SK-N-SH treated with all-trans-retinoic acid at 6 μM for 48 hours (cell line): Measurements from ENCODE around the gene FBXO8.

ENCODE experiments used
- ARNTL ChIP-seq: fragments of 450-650 bp; formaldehyde crosslinking; IDR thresholded peaks from 2 replicates; pipeline ENCODE4 v1.5.0; 2020; ENCODE audit warnings: low read depth, mild to moderate bottlenecking, moderate library complexity, borderline replicate concordance
- CSDC2 ChIP-seq: fragments of 250-450 bp; sonication (Bioruptor Pico); IDR thresholded peaks from 2 replicates; pipeline ENCODE4 v1.5.0; 2020; ENCODE audit warnings: mild to moderate bottlenecking, moderate library complexity
- GLIS3 ChIP-seq: fragments of 250-450 bp; sonication (Bioruptor Pico); IDR thresholded peaks from 2 replicates; pipeline ENCODE4 v1.5.0; 2020; ENCODE audit warnings: mild to moderate bottlenecking, moderate library complexity
- OSR1 ChIP-seq: fragments of 250-450 bp; sonication (Bioruptor Pico); IDR thresholded peaks from 2 replicates; pipeline ENCODE4 v1.8.0; 2022; ENCODE audit warnings: moderate library complexity, mild to moderate bottlenecking, inconsistent platforms
- PPARA ChIP-seq: fragments of 250-450 bp; sonication (Bioruptor Pico); IDR thresholded peaks from 2 replicates; pipeline ENCODE4 v1.5.0; 2020; ENCODE audit warnings: mild to moderate bottlenecking, borderline replicate concordance
- RARB ChIP-seq: fragments of 250-450 bp; sonication (Bioruptor Pico); IDR thresholded peaks from 2 replicates; pipeline ENCODE4 v1.8.0; 2021; ENCODE audit warnings: mild to moderate bottlenecking, moderate library complexity
- TOX ChIP-seq: fragments of 250-450 bp; sonication (Bioruptor Pico); IDR thresholded peaks from 2 replicates; pipeline ENCODE4 v1.8.0; 2021; ENCODE audit warnings: mild to moderate bottlenecking, moderate library complexity, borderline replicate concordance
- ZNF8 ChIP-seq: fragments of 450-650 bp; formaldehyde crosslinking; IDR thresholded peaks from 2 replicates; pipeline ENCODE4 v1.5.0; 2020; ENCODE audit warnings: mild to moderate bottlenecking, moderate library complexity
- TF ChIP-seq, protein P1 (sequence below): fragments of 250-450 bp; sonication (Bioruptor Pico); IDR thresholded peaks from 2 replicates; pipeline ENCODE4 v1.8.0; 2020; ENCODE audit warnings: mild to moderate bottlenecking, moderate library complexity, borderline replicate concordance
- TF ChIP-seq, protein P2 (sequence below): fragments of 250-450 bp; sonication (Bioruptor Pico); IDR thresholded peaks from 2 replicates; pipeline ENCODE4 v1.5.1; 2021; ENCODE audit warnings: mild to moderate bottlenecking, moderate library complexity
- TF ChIP-seq, protein P3 (sequence below): fragments of 250-450 bp; sonication (Bioruptor Pico); IDR thresholded peaks from 2 replicates; pipeline ENCODE4 v1.5.1; 2020; ENCODE audit warnings: low read depth, mild to moderate bottlenecking, moderate library complexity
- TF ChIP-seq, protein P4 (sequence below): fragments of 250-450 bp; sonication (Bioruptor Pico); IDR thresholded peaks from 2 replicates; pipeline ENCODE4 v1.5.0; 2020; ENCODE audit warnings: mild to moderate bottlenecking, moderate library complexity

DNA sequence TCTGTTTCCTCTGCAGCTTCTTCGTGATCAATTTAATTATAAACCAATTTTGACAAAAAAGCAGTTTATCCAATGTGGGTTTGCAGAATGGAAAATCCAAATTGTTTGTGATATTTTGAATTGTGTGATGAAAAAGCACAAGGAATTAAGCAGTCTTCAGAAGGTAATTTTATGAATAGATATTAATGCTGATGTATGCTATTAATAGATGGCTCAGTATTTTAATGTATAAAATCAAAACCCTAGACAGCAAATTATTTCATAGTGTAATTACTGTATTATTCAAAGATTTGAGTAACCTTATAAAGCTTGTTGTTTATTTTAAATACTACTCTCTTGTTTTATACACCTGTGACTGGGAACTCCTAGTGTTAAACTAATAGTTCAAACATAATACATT is 20.2 kb upstream of the FBXO8 start:
- TF ChIP-seq, protein P1, sequence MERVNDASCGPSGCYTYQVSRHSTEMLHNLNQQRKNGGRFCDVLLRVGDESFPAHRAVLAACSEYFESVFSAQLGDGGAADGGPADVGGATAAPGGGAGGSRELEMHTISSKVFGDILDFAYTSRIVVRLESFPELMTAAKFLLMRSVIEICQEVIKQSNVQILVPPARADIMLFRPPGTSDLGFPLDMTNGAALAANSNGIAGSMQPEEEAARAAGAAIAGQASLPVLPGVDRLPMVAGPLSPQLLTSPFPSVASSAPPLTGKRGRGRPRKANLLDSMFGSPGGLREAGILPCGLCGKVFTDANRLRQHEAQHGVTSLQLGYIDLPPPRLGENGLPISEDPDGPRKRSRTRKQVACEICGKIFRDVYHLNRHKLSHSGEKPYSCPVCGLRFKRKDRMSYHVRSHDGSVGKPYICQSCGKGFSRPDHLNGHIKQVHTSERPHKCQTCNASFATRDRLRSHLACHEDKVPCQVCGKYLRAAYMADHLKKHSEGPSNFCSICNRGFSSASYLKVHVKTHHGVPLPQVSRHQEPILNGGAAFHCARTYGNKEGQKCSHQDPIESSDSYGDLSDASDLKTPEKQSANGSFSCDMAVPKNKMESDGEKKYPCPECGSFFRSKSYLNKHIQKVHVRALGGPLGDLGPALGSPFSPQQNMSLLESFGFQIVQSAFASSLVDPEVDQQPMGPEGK (CRISPR knock-in tag) = no peak
- no peak for TF ChIP-seq TOX (CRISPR knock-in tag)
- no peak for TF ChIP-seq ARNTL (CRISPR knock-in tag)
- TF ChIP-seq RARB (CRISPR knock-in tag) = no peak
- no peak for TF ChIP-seq CSDC2
- TF ChIP-seq, protein P2, sequence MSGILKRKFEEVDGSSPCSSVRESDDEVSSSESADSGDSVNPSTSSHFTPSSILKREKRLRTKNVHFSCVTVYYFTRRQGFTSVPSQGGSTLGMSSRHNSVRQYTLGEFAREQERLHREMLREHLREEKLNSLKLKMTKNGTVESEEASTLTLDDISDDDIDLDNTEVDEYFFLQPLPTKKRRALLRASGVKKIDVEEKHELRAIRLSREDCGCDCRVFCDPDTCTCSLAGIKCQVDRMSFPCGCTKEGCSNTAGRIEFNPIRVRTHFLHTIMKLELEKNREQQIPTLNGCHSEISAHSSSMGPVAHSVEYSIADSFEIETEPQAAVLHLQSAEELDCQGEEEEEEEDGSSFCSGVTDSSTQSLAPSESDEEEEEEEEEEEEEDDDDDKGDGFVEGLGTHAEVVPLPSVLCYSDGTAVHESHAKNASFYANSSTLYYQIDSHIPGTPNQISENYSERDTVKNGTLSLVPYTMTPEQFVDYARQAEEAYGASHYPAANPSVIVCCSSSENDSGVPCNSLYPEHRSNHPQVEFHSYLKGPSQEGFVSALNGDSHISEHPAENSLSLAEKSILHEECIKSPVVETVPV = no peak
- no peak for TF ChIP-seq ZNF8
- TF ChIP-seq, protein P3, sequence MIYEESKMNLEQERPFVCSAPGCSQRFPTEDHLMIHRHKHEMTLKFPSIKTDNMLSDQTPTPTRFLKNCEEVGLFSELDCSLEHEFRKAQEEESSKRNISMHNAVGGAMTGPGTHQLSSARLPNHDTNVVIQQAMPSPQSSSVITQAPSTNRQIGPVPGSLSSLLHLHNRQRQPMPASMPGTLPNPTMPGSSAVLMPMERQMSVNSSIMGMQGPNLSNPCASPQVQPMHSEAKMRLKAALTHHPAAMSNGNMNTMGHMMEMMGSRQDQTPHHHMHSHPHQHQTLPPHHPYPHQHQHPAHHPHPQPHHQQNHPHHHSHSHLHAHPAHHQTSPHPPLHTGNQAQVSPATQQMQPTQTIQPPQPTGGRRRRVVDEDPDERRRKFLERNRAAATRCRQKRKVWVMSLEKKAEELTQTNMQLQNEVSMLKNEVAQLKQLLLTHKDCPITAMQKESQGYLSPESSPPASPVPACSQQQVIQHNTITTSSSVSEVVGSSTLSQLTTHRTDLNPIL = no peak
- no peak for TF ChIP-seq GLIS3 (CRISPR knock-in tag)
- TF ChIP-seq, protein P4, sequence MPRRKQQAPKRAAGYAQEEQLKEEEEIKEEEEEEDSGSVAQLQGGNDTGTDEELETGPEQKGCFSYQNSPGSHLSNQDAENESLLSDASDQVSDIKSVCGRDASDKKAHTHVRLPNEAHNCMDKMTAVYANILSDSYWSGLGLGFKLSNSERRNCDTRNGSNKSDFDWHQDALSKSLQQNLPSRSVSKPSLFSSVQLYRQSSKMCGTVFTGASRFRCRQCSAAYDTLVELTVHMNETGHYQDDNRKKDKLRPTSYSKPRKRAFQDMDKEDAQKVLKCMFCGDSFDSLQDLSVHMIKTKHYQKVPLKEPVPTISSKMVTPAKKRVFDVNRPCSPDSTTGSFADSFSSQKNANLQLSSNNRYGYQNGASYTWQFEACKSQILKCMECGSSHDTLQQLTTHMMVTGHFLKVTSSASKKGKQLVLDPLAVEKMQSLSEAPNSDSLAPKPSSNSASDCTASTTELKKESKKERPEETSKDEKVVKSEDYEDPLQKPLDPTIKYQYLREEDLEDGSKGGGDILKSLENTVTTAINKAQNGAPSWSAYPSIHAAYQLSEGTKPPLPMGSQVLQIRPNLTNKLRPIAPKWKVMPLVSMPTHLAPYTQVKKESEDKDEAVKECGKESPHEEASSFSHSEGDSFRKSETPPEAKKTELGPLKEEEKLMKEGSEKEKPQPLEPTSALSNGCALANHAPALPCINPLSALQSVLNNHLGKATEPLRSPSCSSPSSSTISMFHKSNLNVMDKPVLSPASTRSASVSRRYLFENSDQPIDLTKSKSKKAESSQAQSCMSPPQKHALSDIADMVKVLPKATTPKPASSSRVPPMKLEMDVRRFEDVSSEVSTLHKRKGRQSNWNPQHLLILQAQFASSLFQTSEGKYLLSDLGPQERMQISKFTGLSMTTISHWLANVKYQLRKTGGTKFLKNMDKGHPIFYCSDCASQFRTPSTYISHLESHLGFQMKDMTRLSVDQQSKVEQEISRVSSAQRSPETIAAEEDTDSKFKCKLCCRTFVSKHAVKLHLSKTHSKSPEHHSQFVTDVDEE = no peak
- TF ChIP-seq OSR1 (CRISPR knock-in tag) = no peak
- no peak for TF ChIP-seq PPARA
